NCI-H187 treated with DMSO at 0.1 percent for 48 hours (cell line): ENCODE results near the gene SFMBT2.

ENCODE experiments used
- DNase-seq: peaks from one replicate; lab custom pipeline; 2025; lab: John Stamatoyannopoulos, UW

The SFMBT2 gene

GRCh38 chr10:7298495-7298894, 112.3 kb downstream of the SFMBT2 start:
- DNase-seq: no peak

DNA sequence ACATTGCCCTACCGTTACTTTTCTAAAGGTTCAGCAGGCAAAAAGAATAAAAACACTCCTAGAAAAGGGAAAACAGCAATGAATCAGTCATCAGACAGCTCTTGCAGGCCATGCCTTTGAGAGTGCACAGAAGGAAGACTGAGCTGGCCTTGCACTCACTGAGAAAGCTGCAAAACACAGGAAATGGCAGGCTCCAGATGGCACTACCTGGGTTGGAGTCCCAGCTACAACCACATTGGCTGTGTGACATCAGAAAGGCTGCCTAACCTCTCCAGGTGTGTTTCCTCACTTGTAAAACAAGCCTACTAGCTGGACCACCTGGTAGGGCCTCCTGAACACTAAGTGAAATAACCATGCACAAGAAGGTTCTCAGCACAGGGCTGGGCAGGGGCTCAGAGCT, 113.7 kb downstream of the SFMBT2 start:
- no peak for DNase-seq

GRCh38 chr10:7296648-7297047, 114.2 kb downstream of the SFMBT2 start:
- DNase-seq: no peak

GRCh38 chr10:7296076-7296475, 114.8 kb downstream of the SFMBT2 start:
- no peak for DNase-seq

- DNase-seq: no peak
Observed at GRCh38 chr10:7293378-7293920, 117.4 kb downstream of the SFMBT2 start.

DNA sequence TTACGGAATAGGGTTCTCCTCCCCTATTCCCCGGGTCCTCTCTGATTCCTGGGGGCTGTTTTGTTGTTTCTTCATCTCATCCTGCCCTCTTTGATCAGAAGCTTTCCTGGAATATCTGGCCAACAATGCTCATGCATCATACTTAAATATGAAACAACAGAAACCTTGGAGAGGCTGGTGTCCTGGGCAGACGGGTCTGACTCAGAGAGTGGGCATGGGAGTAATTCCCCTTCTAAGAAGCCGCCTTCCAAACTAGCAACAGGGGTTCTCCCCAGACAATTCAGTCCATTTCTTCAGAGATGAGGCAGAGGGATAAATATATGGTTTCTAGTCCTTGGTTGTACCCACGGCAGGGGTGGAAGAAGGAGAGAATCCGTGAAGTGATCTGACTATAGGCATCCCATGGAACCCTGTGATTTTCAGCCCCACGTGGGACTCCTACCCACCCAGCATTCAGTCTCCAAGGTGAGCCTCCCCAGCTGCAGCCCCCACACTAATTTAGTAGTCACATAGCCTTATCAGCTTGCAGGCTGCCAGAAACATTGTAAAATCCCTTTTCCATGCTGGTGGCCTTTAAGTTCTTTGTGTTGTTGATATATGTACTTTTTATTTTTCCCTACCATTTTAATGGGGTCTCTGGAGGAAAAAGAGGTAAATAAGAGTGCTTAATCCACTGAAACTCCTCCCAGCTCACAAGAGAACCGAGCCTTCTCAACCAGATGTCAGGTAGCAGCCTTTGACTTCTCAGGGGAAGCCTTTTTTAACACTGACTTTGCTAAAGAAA, 119.2 kb downstream of the SFMBT2 start:
- DNase-seq: no peak

DNA sequence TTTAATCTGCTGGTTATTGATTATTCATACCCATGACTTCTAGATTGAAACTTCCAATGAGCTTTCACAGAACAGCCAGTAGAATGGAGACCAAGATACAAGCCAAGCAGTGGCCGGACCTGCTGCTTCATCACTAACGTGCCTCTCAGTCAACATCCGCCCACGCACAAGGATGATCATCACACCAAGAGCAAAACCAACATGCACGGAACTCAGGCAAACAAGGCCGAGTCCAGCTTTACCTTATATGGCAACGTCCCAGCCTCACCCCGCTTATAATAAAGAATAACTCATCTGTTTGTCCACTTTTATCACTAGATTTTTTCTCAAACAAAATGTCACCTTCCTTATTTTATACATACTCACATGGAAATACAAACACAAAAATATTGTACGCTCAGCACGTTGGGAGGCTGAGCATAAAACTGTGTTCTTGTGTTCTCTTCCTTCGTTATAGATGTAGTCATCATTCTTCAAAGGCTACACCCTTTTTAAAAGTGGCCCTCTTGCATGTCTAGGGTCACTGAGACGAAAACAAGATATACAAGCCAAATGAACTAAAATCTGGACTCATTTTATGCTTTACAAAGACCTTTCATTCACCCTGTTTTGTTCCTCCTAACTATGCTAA, 122.7 kb downstream of the SFMBT2 start:
- DNase-seq: no peak

DNA sequence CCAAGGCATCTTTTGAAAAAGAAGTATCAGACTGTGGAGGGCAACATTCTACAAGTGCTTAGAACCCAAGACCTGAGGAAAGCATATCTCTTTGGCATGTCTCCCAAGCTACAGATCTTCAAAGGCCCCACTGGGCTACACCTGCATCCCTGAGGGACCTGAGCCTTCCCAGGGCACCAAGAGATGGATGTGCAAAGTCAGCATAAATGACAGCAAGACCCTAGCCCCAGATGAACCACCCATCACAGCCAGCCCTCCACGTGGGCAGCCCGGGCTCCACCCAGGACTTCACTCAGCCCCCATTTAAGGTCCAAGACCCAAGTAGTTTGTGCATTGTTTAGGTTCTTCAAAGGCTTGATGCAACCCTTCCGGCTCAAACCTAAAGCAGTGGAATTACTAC, 123.5 kb downstream of the SFMBT2 start:
- DNase-seq: no peak

DNA sequence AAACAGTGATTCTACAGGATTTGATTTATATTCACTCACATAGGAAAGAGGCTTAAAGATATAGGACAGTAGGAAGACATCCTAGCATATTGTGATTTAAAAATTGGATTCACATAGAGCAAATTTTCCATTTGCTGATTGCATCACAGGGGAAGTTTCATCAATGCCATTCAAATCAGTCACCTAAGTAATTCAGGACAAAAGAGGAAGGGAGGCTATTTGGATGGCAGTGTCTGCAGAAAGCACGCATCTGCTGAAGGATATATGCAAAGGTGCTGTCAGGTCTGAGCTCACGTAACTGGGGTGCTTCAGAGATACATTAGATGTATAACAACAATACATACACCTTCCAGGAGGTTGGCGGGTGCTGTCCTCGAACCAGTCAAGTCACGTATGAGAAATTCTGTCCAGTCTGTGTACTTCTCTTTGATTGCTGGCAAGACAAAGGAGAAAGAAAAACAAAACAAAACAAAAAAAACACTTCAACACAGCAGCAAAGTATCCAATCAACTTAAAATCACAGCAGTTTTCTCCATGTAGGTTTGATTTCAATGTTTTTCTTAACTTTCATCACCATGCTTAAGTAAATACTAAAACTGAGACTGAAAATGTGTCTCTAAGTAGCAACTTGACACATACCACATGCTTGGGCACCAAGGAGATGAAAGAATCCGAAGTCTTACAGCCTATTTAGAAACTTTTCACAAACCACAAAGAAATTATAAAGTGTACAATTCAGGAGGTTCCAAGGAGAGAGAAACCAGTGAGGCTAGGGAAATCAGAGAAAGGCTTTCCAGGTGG, 125.1 kb downstream of the SFMBT2 start:
- DNase-seq: no peak

DNA sequence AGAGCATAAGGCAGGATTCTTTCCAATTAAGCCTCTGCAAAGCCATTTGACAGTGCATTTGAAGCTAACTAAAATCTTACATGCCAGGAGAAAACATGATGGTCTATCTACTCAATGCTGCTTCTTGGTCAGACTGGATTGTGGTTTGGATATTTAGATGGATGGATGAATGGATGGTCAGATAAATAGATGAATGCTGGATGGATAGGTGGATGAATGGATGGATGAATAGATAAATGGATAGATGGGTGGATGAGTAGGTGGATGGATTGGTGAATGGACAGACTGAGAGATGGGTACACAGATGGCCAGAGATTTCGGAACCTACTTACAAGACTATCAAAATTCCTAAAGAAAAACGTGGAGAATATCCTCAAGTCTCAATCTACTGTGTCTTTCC, 127.6 kb downstream of the SFMBT2 start:
- DNase-seq: no peak

- no peak for DNase-seq
Observed at GRCh38 chr10:7282457-7282856, 128.4 kb downstream of the SFMBT2 start.

GRCh38 chr10:7281429-7281828, 129.4 kb downstream of the SFMBT2 start:
- DNase-seq: no peak

DNA sequence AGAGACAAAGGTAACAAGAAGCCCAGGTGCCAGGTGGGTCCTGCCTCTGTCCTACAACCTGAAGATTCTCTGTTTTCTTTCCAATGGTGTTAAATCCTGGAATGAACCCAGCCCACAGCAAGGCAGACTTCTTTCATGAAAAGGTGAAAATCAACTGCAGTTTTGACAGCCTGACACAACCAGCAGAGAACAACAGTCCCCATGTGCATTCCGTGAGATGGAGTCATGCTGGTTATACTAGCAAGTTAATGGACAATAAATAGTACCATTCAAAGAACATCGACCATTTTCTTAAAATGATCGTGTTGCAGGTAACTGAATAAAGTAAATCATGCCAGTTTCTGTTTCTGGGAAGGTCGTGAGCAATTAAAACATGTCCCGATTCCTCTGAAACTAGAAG, 131.5 kb downstream of the SFMBT2 start:
- no peak for DNase-seq

GRCh38 chr10:7277867-7278266, 133.0 kb downstream of the SFMBT2 start:
- no peak for DNase-seq

DNA sequence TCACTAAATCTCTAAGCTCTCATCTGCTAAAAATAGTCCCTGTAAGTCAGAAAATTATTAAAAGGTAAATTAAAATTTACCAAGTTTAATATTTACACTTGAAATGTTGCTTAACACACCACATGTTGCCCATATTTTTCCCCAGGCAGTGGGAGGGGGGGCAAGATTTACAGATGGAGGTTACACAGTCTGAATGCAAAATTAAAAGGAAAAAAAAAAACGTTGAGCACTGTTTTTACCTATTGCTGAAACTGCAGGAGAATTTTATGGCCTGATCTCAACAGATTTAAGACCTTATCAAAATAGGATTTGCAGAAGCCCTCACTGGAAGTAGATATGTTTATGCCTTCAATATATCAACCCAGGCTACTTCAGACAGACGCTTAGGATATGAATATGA, 133.4 kb downstream of the SFMBT2 start:
- DNase-seq: no peak

- no peak for DNase-seq
Observed at GRCh38 chr10:7275761-7276440, 134.9 kb downstream of the SFMBT2 start.

- no peak for DNase-seq
Observed at GRCh38 chr10:7274293-7274692, 136.5 kb downstream of the SFMBT2 start.

GRCh38 chr10:7272008-7272407, 138.8 kb downstream of the SFMBT2 start:
- no peak for DNase-seq

DNA sequence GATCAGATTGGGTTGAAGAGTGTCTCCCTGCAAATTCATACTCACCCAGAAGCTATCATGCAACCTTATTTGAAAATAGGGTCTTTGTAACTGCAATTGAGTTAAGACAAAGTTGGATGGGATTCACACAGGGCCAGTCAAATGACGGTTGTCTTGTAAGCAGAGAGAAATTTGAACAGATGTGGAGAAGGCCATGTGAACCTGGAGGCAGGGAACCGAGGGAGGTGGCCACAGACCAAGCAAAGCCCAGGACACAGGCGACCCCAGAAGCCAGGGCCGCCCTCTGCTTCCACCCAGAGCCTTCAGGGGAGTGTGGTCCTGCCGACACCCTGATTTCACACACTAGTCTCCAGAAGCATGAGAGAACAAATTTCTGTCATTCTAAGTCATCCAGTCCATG, 140.8 kb downstream of the SFMBT2 start:
- DNase-seq: no peak

DNA sequence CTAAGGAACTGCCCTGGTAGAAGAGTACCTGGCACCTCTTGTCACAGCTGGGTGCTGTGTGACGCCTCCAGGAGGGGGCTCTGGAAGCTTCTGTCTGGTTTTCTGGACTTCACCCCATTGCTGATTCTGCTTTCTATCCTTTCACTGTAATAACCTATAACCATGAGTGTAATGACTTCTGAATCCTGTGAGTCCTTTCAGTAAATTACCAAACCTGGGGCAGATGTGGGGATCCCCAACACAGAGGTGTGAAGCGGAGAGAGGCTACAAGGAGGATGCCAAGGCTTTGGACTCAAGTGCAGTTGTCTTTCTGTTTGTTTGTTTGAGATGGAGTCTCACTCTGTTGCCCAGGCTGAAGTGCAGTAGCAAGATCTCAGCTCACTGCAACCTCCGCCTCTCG, 143.7 kb downstream of the SFMBT2 start:
- DNase-seq: no peak

DNA sequence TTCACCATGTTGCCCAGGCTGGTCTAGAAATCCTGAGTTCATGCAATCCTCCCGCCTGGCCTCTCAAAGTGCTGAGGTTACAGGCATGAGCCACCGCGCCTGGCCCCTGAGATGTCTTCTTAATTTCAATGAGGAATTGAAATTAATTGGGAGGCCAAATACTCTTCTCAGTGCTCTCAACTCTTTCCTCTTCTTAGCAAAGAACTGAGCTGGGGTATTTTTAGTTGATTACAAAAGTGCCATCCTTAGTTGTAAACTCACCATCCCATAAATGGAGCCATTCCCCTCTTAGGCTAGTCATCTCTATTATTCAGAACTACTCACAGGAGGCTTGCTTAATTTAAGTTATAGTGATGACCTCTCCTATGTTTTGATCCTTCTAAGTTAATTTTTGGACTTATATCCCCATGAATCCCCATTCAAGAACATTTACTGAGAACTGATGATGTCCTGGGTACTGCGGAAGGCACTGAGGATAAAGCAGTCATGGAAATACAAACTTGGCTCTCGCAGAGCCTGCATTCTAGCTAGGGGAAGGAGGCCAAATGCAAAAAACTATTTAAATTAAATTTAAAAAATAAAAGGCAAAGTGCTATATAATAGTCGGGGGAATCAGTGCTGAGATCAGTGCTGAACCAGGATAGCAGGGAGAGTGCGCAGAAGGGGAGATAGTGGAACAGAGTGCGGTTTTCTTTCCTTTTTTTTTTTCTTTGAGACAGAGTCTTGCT, 145.3 kb downstream of the SFMBT2 start:
- DNase-seq: no peak
